ENCODE results near the gene RAD54L. TPM values are rescaled to one million over a fixed set of nuclear protein-coding genes. Genes with fewer than 3 reads are reported as not detected.
A peak's percentile ranks its signal among the peaks of the same experiment; 100 is the strongest.

Gene RAD54L
- total RNA-seq, 2 experiments from 2014 or later, result 0.33 to 1.0 TPM

GRCh38 chr1:46300673-46301405 is 53.3 kb downstream of the RAD54L start:
- ATAC-seq (ENCODE audit: poor library complexity) (no peak), DNase-seq (no peak)
- H3K27ac Mint-ChIP-seq, result peak overlapping the region; percentile 98
- peaks cover 21% of the 10 kb centered on the region for H3K36me3 ChIP-seq (ENCODE audit: insufficient read depth, low read length)
- ChIA-PET POLR2A (no interaction called here), CTCF (interaction anchor here (1.0 kb wide), 1 partner anchor 40 kb away, joined by 3 read pairs; the partner anchor contains the start of gene NSUN4)
- no peaks in the 10 kb centered on the region for H3K27me3 ChIP-seq (ENCODE audit: control insufficient read depth in 1 of 2, insufficient read depth in 2 of 2, low read length in 2 of 2)
- no peaks in the 10 kb centered on the region for H3K27me3 Mint-ChIP-seq
- H3K36me3 Mint-ChIP-seq (ENCODE audit: low read depth), result peaks cover 45% of the 10 kb centered on the region
- H3K9me3 Mint-ChIP-seq, result no peaks in the 10 kb centered on the region
- H3K4me3 ChIP-seq (ENCODE audit: low read length), result peak overlapping the region; percentile 98
- peaks cover 48% of the 10 kb centered on the region for H3K4me1 Mint-ChIP-seq (ENCODE audit: low read depth)
- H3K4me1 ChIP-seq (ENCODE audit: insufficient read depth, low read length), result peaks cover 41% of the 10 kb centered on the region
- intact Hi-C loops (cut with DNase I, micrococcal nuclease), result loop anchor here in 1 of 2 experiments (5.0 to 10.0 kb wide), 3 partner anchors 104 to 1626 kb away; partner anchors contain the start of genes ARMH1, GPBP1L1, POMGNT1 and TMEM53
- no peak overlapping the region for H3K27ac ChIP-seq (ENCODE audit: low read depth in 1 of 2, low read length in 2 of 2)
- no peaks in the 10 kb centered on the region for H3K9me3 ChIP-seq (ENCODE audit: control insufficient read depth in 1 of 2, insufficient read depth in 1 of 2, low read length in 2 of 2)
- no peak for TF ChIP-seq CTCF (IDR thresholded peaks at IDR 0.05)
- H3K4me3 Mint-ChIP-seq, result peak overlapping the region; percentile 100

DNA sequence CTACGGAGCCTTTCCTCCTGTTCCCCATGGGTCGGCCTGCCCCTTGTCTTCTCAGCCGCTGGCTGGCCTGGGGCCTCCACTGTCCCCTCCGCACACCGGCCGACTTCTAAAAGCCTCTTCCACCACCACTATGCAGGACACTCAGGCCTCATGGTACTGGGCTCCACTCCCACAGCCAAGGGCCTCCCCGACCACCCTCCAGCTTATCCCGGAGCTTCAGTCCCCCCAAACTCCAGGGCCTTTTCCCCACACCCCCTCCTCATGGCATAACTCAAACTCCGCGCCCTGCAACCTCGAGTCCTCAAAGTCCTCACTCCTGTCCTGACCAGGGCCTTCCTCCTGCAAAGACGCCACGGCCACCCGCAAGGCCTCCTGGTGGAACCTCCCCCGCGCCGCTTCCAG is 53.8 kb downstream of the RAD54L start:
- H3K9me3 Mint-ChIP-seq, result no peaks in the 10 kb centered on the region
- Histone ChIP-seq H3K4me3 (ENCODE audit: low read length) (peak overlapping the region; percentile 98), H3K9me3 (ENCODE audit: control insufficient read depth in 1 of 2, insufficient read depth in 1 of 2, low read length in 2 of 2) (no peaks in the 10 kb centered on the region), H3K27me3 (ENCODE audit: control insufficient read depth in 1 of 2, insufficient read depth in 2 of 2, low read length in 2 of 2) (no peaks in the 10 kb centered on the region), H3K36me3 (ENCODE audit: insufficient read depth, low read length) (peaks cover 18% of the 10 kb centered on the region), H3K27ac (ENCODE audit: low read depth in 1 of 2, low read length in 2 of 2) (no peak overlapping the region), H3K4me1 (ENCODE audit: insufficient read depth, low read length) (peaks cover 46% of the 10 kb centered on the region)
- H3K4me3 Mint-ChIP-seq, result peak overlapping the region; percentile 100
- intact Hi-C loops (cut with DNase I, micrococcal nuclease), result loop anchor here in 1 of 2 experiments (5.0 to 10.0 kb wide), 3 partner anchors 104 to 1627 kb away; partner anchors contain the start of genes ARMH1, GPBP1L1, POMGNT1 and TMEM53
- no peak for TF ChIP-seq CTCF (IDR thresholded peaks at IDR 0.05)
- H3K4me1 Mint-ChIP-seq (ENCODE audit: low read depth), result peaks cover 52% of the 10 kb centered on the region
- ATAC-seq (ENCODE audit: poor library complexity) (no peak), DNase-seq (peak in 3 of 14 experiments; percentile 3 to 9 (median 7))
- ChIA-PET POLR2A (no interaction called here), CTCF (interaction anchor here (1.0 kb wide), 1 partner anchor 39 kb away, joined by 3 read pairs; the partner anchor contains the start of gene NSUN4)
- H3K27ac Mint-ChIP-seq, result peak overlapping the region; percentile 98
- no peaks in the 10 kb centered on the region for H3K27me3 Mint-ChIP-seq
- peaks cover 40% of the 10 kb centered on the region for H3K36me3 Mint-ChIP-seq (ENCODE audit: low read depth)

DNA sequence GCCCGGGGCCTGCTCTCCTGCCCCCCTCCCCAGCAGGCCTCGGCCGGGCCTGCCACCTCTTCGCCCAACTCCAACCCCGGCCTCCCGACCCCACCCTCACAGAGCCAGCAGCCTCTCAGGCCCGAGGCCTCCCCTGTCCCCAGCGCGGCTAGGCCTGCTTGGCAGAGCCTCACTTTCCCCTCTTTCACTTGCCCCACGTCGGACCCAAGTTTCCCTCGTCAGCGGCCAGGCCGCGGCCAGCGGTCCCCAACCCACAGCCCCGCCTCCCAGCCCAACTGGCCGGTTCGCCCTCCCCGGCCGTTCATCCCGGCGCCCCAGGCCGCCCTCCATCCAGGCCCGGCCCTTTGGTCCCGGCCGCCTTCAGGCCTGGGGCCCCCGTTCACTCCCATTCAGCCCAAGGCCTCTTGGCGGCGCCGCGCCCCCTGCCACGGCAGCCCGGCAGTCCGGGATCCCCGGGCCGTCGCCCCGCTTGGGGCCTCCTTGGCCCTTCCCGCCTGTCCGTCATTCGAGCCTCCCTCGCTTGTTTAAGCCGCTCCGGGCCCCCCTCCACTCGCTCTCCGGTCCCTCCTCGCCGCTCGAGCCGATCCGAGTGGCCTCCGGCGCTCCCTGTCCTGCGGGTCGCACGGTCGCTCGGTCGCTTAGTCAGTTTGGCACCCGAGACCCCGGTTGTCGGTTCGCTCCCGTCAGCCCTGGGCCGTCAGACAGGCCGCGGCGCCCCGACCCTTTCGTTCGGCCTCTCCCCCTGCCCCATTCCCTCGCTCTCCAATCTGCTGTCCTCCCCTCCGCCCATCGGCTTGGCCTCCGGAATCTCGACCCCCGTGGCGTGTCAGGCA is 54.5 kb downstream of the RAD54L start:
- intact Hi-C loops (cut with DNase I, micrococcal nuclease), result loop anchor here (2.0 to 10.0 kb wide), 6 partner anchors 39 to 1627 kb away; partner anchors contain the start of genes ARMH1 (in 1 of the 2), GPBP1L1 (in 1 of the 2), NSUN4 (in 1 of the 2) and POMGNT1 (in 1 of the 2)
- peak overlapping the region; percentile 100 for H3K4me3 Mint-ChIP-seq

More for the DNA sequence above, 54.5 kb downstream of the RAD54L start:
- peaks cover 52% of the 10 kb centered on the region for H3K4me1 Mint-ChIP-seq (ENCODE audit: low read depth)
- Histone ChIP-seq H3K4me3 (ENCODE audit: low read length) (peak overlapping the region; percentile 98), H3K36me3 (ENCODE audit: insufficient read depth, low read length) (peaks cover 12% of the 10 kb centered on the region), H3K27me3 (ENCODE audit: control insufficient read depth in 1 of 2, insufficient read depth in 2 of 2, low read length in 2 of 2) (no peaks in the 10 kb centered on the region), H3K27ac (ENCODE audit: low read depth in 1 of 2, low read length in 2 of 2) (peak overlapping the region; percentile 69 to 91), H3K4me1 (ENCODE audit: insufficient read depth, low read length) (peaks cover 52% of the 10 kb centered on the region), H3K9me3 (ENCODE audit: control insufficient read depth in 1 of 2, insufficient read depth in 1 of 2, low read length in 2 of 2) (no peaks in the 10 kb centered on the region)
- DNase-seq, result peak; percentile 15 to 73 (median 39)
- POLR2A ChIA-PET, result interaction anchor here (1.1 to 1.5 kb wide), 4 partner anchors 7 to 1032 kb away, joined by 4 to 7 read pairs (median 6); partner anchors contain the start of gene CMPK1
- H3K27me3 Mint-ChIP-seq, result no peaks in the 10 kb centered on the region
- ATAC-seq (ENCODE audit: poor library complexity), result no peak
- H3K27ac Mint-ChIP-seq, result peak overlapping the region; percentile 98
- TF ChIP-seq CTCF (IDR thresholded peaks at IDR 0.05), result peak; percentile 30
- H3K9me3 Mint-ChIP-seq, result no peaks in the 10 kb centered on the region
- peaks cover 33% of the 10 kb centered on the region for H3K36me3 Mint-ChIP-seq (ENCODE audit: low read depth)
- CTCF ChIA-PET, result interaction anchor here (1.5 to 2.8 kb wide), 2 partner anchors 39 to 46 kb away, joined by 17 to 29 read pairs; partner anchors contain the start of gene NSUN4

Data from CD4-positive, alpha-beta T cell (primary cell).